HEK293 (cell line): ENCODE results near the gene SERPINC1.

Experiments used
- ZBTB17 ChIP-seq: fragments of 450-650 bp; formaldehyde crosslinking; IDR thresholded peaks from 2 replicates; pipeline ENCODE4 v1.5.1; 2016; ENCODE audit warnings: missing biosample characterization, missing genetic modification characterization
- ZNF596 ChIP-seq: fragments of 450-650 bp; IDR thresholded peaks from 2 replicates; pipeline ENCODE4 v1.5.0; 2018; ENCODE audit warnings: missing biosample characterization, mild to moderate bottlenecking, missing genetic modification characterization, moderate library complexity

- TF ChIP-seq ZBTB17 (no peak), ZNF596 (tag by site-specific recombination) (no peak)
Observed at GRCh38 chr1:173876732-173877131, 40.4 kb downstream of the SERPINC1 start.
